22Rv1 (cell line): ENCODE data around the gene STRADB.

Experiments used
- CTCF ChIP-seq: fragments of 450-650 bp; IDR thresholded peaks from 2 replicates; pipeline ENCODE4 v1.5.1; 2017; ENCODE audit warnings: mild to moderate bottlenecking
- ZFX ChIP-seq: fragments of 450-650 bp; IDR thresholded peaks from 2 replicates; pipeline ENCODE4 v1.6.1; 2017; ENCODE audit warnings: antibody characterized with exemption, borderline replicate concordance

GRCh38 chr2:201513271-201513670 lies 61.7 kb downstream of the STRADB start:
- TF ChIP-seq CTCF = no peak
- TF ChIP-seq ZFX = no peak
